GM12878 (cell line): Measurements from ENCODE around the gene AGTRAP. TPM values are rescaled to one million over a fixed set of nuclear protein-coding genes. Genes with fewer than 3 reads are reported as not detected.

Experiments
- ATAC-seq: fragments of 200-7000 bp; cut with Tn5 transposase; 3 replicates; pipeline ENCODE4 v1.9.1; 2020; ENCODE audit warnings: mild to moderate bottlenecking, moderate library complexity
- BruUV-seq: library from RNA; stranded (reverse); fragments of 400-500 nt; replicated peaks from 2 replicates; lab custom pipeline; 2021; lab: Mats Ljungman, UMichigan
- CTCF ChIA-PET: fragments of 300-600 bp; sonication (Branson Sonifier 250); formaldehyde crosslinking; extraction: SDS; loops from one replicate; lab custom pipeline; 2021; ENCODE audit warnings: inconsistent platforms; lab: Yijun Ruan, JAX
- POLR2A ChIA-PET: fragments of 350-600 bp; formaldehyde crosslinking; extraction: SDS; loops from one replicate; lab custom pipeline; 2021; ENCODE audit warnings: inconsistent platforms; lab: Charles Lee
- RAD21 ChIA-PET: fragments of 300-600 bp; sonication (Branson Sonifier 250); formaldehyde crosslinking; loops from one replicate; lab custom pipeline; 2023; ENCODE audit warnings: antibody characterized with exemption; ENCODE audit not compliant: unreplicated experiment; lab: Charles Lee
- SMC1A ChIA-PET: fragments of 300-600 bp; sonication (Branson Sonifier 250); formaldehyde crosslinking; loops from one replicate; lab custom pipeline; 2023; ENCODE audit not compliant: unreplicated experiment, uncharacterized antibody; lab: Charles Lee
- DNase-seq: peaks from one replicate; pipeline ENCODE4 v3.0.0-alpha.2; 2011; ENCODE audit warnings: low read depth, low spot score
- FAIRE-seq: peaks from 3 replicates; lab custom pipeline; 2011; peaks lifted over from hg19 to GRCh38; lab: Jason Lieb, UNC
- H2AFZ ChIP-seq: 2 replicates; pipeline ENCODE4 v1.6.0; 2011; ENCODE audit warnings: low read depth, low read length, control low read depth; ENCODE audit not compliant: control insufficient read depth
- H3K27ac ChIP-seq: 2 replicates; pipeline ENCODE4 v1.5.1; 2011; ENCODE audit warnings: control low read depth; ENCODE audit not compliant: control insufficient read depth, insufficient read depth
- H3K27me3 ChIP-seq, 2 experiments: replicated peaks in 1 of 2; 2 replicates each; pipeline versions ENCODE4 v1.6.0 to v1.6.1; 2011; ENCODE audit warnings: low read length in 1 of 2; ENCODE audit not compliant: control insufficient read depth in 2 of 2, insufficient read depth in 2 of 2
- H3K36me3 ChIP-seq, 2 experiments: 2 replicates each; pipeline ENCODE4 v1.5.1; 2011; ENCODE audit warnings: low read length in 1 of 2; ENCODE audit not compliant: control insufficient read depth in 2 of 2, insufficient read depth in 2 of 2
- H3K4me1 ChIP-seq: 2 replicates; pipeline ENCODE4 v1.6.1; 2011; ENCODE audit warnings: mild to moderate bottlenecking, low read length, moderate library complexity, mixed read lengths; ENCODE audit not compliant: control insufficient read depth, insufficient read depth
- H3K4me2 ChIP-seq: 2 replicates; pipeline ENCODE4 v1.6.0; 2011; ENCODE audit warnings: control low read depth; ENCODE audit not compliant: control insufficient read depth, insufficient read depth
- H3K4me3 ChIP-seq: fragments of 200-600 bp; sonication (generic); 2 replicates; pipeline ENCODE4 v1.5.1; 2016
- H3K79me2 ChIP-seq: 2 replicates; pipeline ENCODE4 v1.6.0; 2011; ENCODE audit warnings: low read length; ENCODE audit not compliant: control insufficient read depth, insufficient read depth
- H3K9ac ChIP-seq: 2 replicates; pipeline ENCODE4 v1.8.0; 2011; ENCODE audit warnings: low read length, control low read depth, mixed read lengths; ENCODE audit not compliant: control insufficient read depth, insufficient read depth
- H3K9me3 ChIP-seq: replicated peaks from 3 replicates; pipeline ENCODE4 v1.5.1; 2011; ENCODE audit warnings: mild to moderate bottlenecking, low read length; ENCODE audit not compliant: control insufficient read depth, insufficient read depth
- H4K20me1 ChIP-seq: 2 replicates; pipeline ENCODE4 v1.6.0; 2011; ENCODE audit not compliant: control insufficient read depth, insufficient read depth
- BMI1 ChIP-seq: fragments of 450-650 bp; IDR thresholded peaks from 2 replicates; pipeline ENCODE4 v1.6.1; 2016; ENCODE audit warnings: mild to moderate bottlenecking, moderate library complexity, borderline replicate concordance
- CBX5 ChIP-seq: sonication (generic); IDR thresholded peaks from 2 replicates; pipeline ENCODE4 v1.6.1; 2016; ENCODE audit warnings: low read depth, moderate library complexity, mild to moderate bottlenecking, inconsistent platforms
- ETV6 ChIP-seq, 2 experiments: fragments of 450-650 bp in 1 of 2; IDR thresholded peaks in 1 of 2; conservative IDR thresholded peaks in 1 of 2; 2 replicates each; pipeline ENCODE4 v1.6.1; 2014; ENCODE audit warnings: antibody characterized with exemption in 1 of 2, borderline replicate concordance in 1 of 2, low read depth in 1 of 2, mild to moderate bottlenecking in 1 of 2, moderate library complexity in 1 of 2
- RAD51 ChIP-seq: fragments of 450-650 bp; IDR thresholded peaks from 2 replicates; pipeline ENCODE4 v1.6.1; 2016; ENCODE audit warnings: moderate library complexity, mild to moderate bottlenecking, inconsistent platforms
- SPI1 ChIP-seq: IDR thresholded peaks from 2 replicates; pipeline ENCODE4 v1.6.1; 2011; ENCODE audit warnings: low read depth, mild to moderate bottlenecking, low read length, moderate library complexity, borderline replicate concordance; ENCODE audit not compliant: insufficient read depth
- WGBS: methylation state at CpG from one replicate; pipeline ENCODE4 v1.1.6; 2016; ENCODE audit warnings: low lambda C conversion rate; ENCODE audit not compliant: insufficient replicate concordance, insufficient coverage; ENCODE audit errors: missing lambda C conversion rate; 5-methylcytosine and 5-hydroxymethylcytosine counted together
- in situ Hi-C: fragments of 300-500 bp; cut with MboI; formaldehyde crosslinking; loops from 9 replicates; pipeline ENCODE4 v1.14.3; 2018; ENCODE audit warnings: mixed read lengths
- intact Hi-C: fragments of 100-400 bp; cut with micrococcal nuclease; formaldehyde crosslinking; loops from one replicate; pipeline ENCODE4 v1.14.2; 2022; ENCODE audit not compliant: unreplicated experiment
- polyA plus RNA-seq, 11 experiments: library from polyadenylated mRNA; depleted of rRNA in 4 of 11; unstranded in 6 of 11; stranded (reverse) in 5 of 11; fragments of >200 nt; fragmentation: Nextera tagmentation in 4 of 11; fragmentation: Illumina TruSeq in 1 of 11; extraction: Ambion mirVana in 4 of 11; extraction: Trizol in 1 of 11; gene quantifications; 1 replicate in 1 of 11; 2 replicates in 10 of 11; pipeline versions ENCODE4 v1.2.1 to v1.2.3, GENCODE V29; 2011 to 2016; ENCODE audit warnings: inconsistent platforms in 2 of 11, missing spikeins in 2 of 11, low read depth in 1 of 11
- total RNA-seq, 4 experiments: library from RNA; depleted of rRNA in 3 of 4; stranded (reverse); fragments of >200 nt in 3 of 4; fragmentation: Illumina TruSeq in 1 of 4; extraction: Trizol in 1 of 4; gene quantifications; 2 replicates each; pipeline versions ENCODE4 v1.2.1 to v1.2.3, GENCODE V29; 2013 to 2021
- TF ChIP-seq, protein P1 (sequence below): IDR thresholded peaks from 2 replicates; pipeline ENCODE4 v1.6.1; 2011; ENCODE audit warnings: mild to moderate bottlenecking, low read depth, low read length, moderate library complexity; ENCODE audit not compliant: insufficient replicate concordance
- TF ChIP-seq, protein P2 (sequence below): IDR thresholded peaks from 2 replicates; pipeline ENCODE4 v1.6.1; 2011; ENCODE audit warnings: low read depth, low read length, improper control_type of control experiment, borderline replicate concordance
- TF ChIP-seq, protein P3 (sequence below): IDR thresholded peaks from 2 replicates; pipeline ENCODE4 v1.6.1; 2012; ENCODE audit warnings: low read depth, low read length, improper control_type of control experiment

Gene AGTRAP
- total and polyA plus RNA-seq, 10 of the 15 experiments (the other 5 are each of a cell fraction or from before 2014, with no cell fraction given) = 3.0 to 17.4 (median 10.2) TPM

DNA sequence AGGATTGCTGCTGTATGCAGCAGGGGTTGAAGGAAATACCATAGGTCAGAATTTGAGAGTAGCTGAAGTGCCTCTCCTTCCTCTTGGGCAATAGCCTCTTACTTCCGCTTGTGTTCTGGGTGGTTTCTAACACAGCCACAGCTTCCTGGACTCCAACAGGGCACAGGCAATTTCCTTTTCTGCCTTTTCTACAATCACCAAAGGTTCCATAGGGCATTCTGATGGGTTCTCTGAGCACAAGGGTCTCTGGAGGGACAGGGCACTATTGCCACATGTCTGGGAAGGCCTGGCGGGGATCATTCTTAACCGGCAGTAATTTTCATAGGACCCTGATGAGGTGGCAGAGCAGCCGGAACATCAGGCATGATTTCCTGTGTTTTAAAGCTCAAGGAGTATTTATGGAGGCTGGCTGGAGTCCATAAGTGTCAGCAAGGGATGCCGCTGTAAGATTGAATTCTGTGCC is 5.5 kb upstream of the AGTRAP start:
- POLR2A ChIA-PET = interaction anchor here (1.2 kb wide), 1 partner anchor 76 kb away, joined by 3 read pairs; no protein-coding TSS in a partner anchor
- DNase-seq (no peak), FAIRE-seq (no peak), ATAC-seq (peak; percentile 71)
- H3K36me3 ChIP-seq = no peaks in the 10 kb centered on the region
- in situ Hi-C loops = no loop called here
- WGBS = 4% methylated on average over 5 of the region's 5 CpGs
- H3K79me2 ChIP-seq = no peaks in the 10 kb centered on the region
- no peaks in the 10 kb centered on the region for H3K27me3 ChIP-seq
- RAD21 ChIA-PET = no interaction called here
- no peaks in the 10 kb centered on the region for H4K20me1 ChIP-seq
- no peak overlapping the region for H3K4me3 ChIP-seq
- no peak for TF ChIP-seq RAD51
- TF ChIP-seq ETV6 (conservative IDR thresholded peaks at IDR 0.05 in 1 of 2, IDR thresholded peaks at IDR 0.05 in 1 of 2; ENCODE audit: borderline replicate concordance in 1 of 2, low read depth in 1 of 2) = peak in 1 of 2 experiments; percentile 89; a peak in 2 of 4 replicates
- TF ChIP-seq CBX5 = no peak
- SMC1A ChIA-PET = no interaction called here
- H3K27ac ChIP-seq = no peak overlapping the region; the same call in 1 of the 2 replicates
- no TSS peak for BruUV-seq
- peak overlapping the region; percentile 59 for H2AFZ ChIP-seq
- peak overlapping the region; percentile 50; the same call in 1 of the 2 replicates for H3K4me2 ChIP-seq
- intact Hi-C loops = no loop called here
- no peaks in the 10 kb centered on the region for H3K9me3 ChIP-seq
- no peak overlapping the region for H3K9ac ChIP-seq
- H3K4me1 ChIP-seq = peaks cover 10% of the 10 kb centered on the region
- CTCF ChIA-PET = interaction anchor here (0.9 to 2.5 kb wide), 2 partner anchors 11 to 47 kb away, joined by 3 to 12 read pairs; no protein-coding TSS in a partner anchor

DNA sequence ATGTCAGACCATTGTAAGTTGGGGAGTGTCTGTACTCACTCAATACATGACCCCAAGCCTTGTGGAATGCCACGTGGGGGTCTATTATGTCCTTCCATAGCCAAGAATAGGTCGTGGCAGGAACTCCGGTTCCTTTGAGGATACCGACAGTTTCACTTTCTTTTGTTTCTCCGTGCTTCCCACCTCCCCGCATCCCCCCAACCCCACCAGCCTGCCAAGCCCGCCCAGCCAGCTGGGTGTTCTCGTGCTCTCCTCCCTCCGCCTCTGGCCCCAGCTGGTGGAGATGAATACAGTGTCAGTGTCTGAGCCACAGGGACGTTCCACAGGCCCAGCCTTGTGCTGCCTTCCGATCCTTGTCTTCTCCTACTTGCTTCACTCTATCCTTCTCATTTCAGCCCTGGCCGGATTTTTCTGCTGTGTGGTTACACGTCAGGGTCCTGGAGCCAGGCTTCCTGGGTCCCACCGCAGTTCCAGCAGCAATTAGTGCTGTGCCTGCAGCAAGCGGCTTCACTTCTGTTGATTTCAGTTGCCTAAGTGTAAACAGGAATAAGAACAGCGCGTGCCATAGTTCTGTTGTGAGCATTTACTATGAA is 4.1 kb upstream of the AGTRAP start:
- SMC1A ChIA-PET = no interaction called here
- H3K27me3 ChIP-seq = no peaks in the 10 kb centered on the region
- no peak for TF ChIP-seq CBX5
- no peak for TF ChIP-seq BMI1
- TF ChIP-seq, protein P1, sequence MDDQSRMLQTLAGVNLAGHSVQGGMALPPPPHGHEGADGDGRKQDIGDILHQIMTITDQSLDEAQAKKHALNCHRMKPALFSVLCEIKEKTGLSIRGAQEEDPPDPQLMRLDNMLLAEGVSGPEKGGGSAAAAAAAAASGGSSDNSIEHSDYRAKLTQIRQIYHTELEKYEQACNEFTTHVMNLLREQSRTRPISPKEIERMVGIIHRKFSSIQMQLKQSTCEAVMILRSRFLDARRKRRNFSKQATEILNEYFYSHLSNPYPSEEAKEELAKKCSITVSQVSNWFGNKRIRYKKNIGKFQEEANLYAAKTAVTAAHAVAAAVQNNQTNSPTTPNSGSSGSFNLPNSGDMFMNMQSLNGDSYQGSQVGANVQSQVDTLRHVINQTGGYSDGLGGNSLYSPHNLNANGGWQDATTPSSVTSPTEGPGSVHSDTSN = no peak
- TF ChIP-seq, protein P2, sequence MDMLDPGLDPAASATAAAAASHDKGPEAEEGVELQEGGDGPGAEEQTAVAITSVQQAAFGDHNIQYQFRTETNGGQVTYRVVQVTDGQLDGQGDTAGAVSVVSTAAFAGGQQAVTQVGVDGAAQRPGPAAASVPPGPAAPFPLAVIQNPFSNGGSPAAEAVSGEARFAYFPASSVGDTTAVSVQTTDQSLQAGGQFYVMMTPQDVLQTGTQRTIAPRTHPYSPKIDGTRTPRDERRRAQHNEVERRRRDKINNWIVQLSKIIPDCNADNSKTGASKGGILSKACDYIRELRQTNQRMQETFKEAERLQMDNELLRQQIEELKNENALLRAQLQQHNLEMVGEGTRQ = no peak
- TF ChIP-seq SPI1 = no peak
- TF ChIP-seq, protein P3, sequence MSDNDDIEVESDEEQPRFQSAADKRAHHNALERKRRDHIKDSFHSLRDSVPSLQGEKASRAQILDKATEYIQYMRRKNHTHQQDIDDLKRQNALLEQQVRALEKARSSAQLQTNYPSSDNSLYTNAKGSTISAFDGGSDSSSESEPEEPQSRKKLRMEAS = no peak
- TF ChIP-seq, all 136 proteins: peak for 0
- no TSS peak for BruUV-seq
- Histone ChIP-seq H3K79me2 (no peaks in the 10 kb centered on the region), H2AFZ (peak overlapping the region; percentile 63), H3K9ac (no peak overlapping the region), H3K4me3 (no peak overlapping the region), H4K20me1 (no peaks in the 10 kb centered on the region), H3K36me3 (no peaks in the 10 kb centered on the region), H3K4me2 (no peak overlapping the region), H3K4me1 (peaks cover 10% of the 10 kb centered on the region), H3K27ac (no peak overlapping the region), H3K9me3 (no peaks in the 10 kb centered on the region)
- ATAC-seq (no peak), DNase-seq (no peak), FAIRE-seq (no peak)
- POLR2A ChIA-PET = interaction anchor here (0.7 kb wide), 1 partner anchor 200 kb away, joined by 3 read pairs; no protein-coding TSS in a partner anchor
- WGBS = 37% methylated on average over 13 of the region's 17 CpGs
- RAD21 ChIA-PET = interaction anchor here (0.7 kb wide), 1 partner anchor 223 kb away, joined by 4 read pairs; no protein-coding TSS in a partner anchor
- intact Hi-C loops (no loop called here), in situ Hi-C loops (no loop called here)
- CTCF ChIA-PET = interaction anchor here (2.5 kb wide), 1 partner anchor 12 kb away, joined by 12 read pairs; no protein-coding TSS in a partner anchor
